ENCODE data around the gene ARID3A. TPM values are rescaled to one million over a fixed set of nuclear protein-coding genes. Genes with fewer than 3 reads are reported as not detected.

The ARID3A gene
- total and polyA plus RNA-seq, 4 donors = 7.7 to 29.7 (median 19.8) TPM

DNA sequence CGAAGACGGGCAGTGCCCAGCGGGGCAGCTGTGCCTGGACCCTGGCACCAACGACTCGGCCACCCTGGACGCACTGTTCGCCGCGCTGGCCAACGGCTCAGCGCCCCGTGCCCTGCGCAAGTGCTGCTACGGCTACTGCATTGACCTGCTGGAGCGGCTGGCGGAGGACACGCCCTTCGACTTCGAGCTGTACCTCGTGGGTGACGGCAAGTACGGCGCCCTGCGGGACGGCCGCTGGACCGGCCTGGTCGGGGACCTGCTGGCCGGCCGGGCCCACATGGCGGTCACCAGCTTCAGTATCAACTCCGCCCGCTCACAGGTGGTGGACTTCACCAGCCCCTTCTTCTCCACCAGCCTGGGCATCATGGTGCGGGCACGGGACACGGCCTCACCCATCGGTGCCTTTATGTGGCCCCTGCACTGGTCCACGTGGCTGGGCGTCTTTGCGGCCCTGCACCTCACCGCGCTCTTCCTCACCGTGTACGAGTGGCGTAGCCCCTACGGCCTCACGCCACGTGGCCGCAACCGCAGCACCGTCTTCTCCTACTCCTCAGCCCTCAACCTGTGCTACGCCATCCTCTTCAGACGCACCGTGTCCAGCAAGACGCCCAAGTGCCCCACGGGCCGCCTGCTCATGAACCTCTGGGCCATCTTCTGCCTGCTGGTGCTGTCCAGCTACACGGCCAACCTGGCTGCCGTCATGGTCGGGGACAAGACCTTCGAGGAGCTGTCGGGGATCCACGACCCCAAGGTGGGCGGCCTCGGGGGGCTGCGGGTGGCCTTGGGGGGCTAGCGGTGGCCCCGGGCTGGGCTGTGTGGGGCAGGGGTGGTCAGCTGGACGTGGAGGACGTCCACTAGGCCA is 79.2 kb downstream of the ARID3A start:
- no peak overlapping the region for H3K4me3 ChIP-seq
- H3K27me3 ChIP-seq (ENCODE audit: control insufficient read depth in 3 of 3, insufficient read depth in 3 of 3, low read length in 2 of 3) = peaks cover 3 to 9% (median 5%) of the 10 kb centered on the region in 3 donors
- 90 to 91% methylated on average over 61 to 70 of the region's 70 CpGs for WGBS, 2 donors
- H3K36me3 ChIP-seq (ENCODE audit: control insufficient read depth in 4 of 4, insufficient read depth in 4 of 4, low read length in 4 of 4) = peaks cover 0 to 18% (median 0%) of the 10 kb centered on the region in 4 donors
- DNase-seq = no peak
- no peak for ATAC-seq (ENCODE audit: insufficient read depth, low FRiP score)
- H3K9ac ChIP-seq (ENCODE audit: insufficient read depth in 1 of 2, low read length in 2 of 2) = no peak overlapping the region
- peaks cover 0 to 2% (median 0%) of the 10 kb centered on the region in 4 donors for H3K9me3 ChIP-seq (ENCODE audit: control insufficient read depth in 4 of 4, insufficient read depth in 3 of 4, low read length in 3 of 4)
- no peak overlapping the region for H3K27ac ChIP-seq (ENCODE audit: low read depth in 1 of 2, low read length in 1 of 2)
- peaks cover 0 to 26% (median 0%) of the 10 kb centered on the region in 5 donors for H3K4me1 ChIP-seq (ENCODE audit: control insufficient read depth in 5 of 5, insufficient read depth in 5 of 5, low read length in 5 of 5)
- no peak for TF ChIP-seq CTCF (IDR thresholded peaks at IDR 0.05; ENCODE audit: control extremely low read depth, extremely low read depth)

- WGBS, 2 donors = 82 to 85% methylated on average over 27 of the region's 27 CpGs
- Histone ChIP-seq H3K27me3 (ENCODE audit: control insufficient read depth in 3 of 3, insufficient read depth in 3 of 3, low read length in 2 of 3) (no peaks in the 10 kb centered on the region), H3K27ac (ENCODE audit: low read depth in 1 of 2, low read length in 1 of 2) (no peak overlapping the region), H3K4me1 (ENCODE audit: control insufficient read depth in 5 of 5, insufficient read depth in 5 of 5, low read length in 5 of 5) (peaks cover 0 to 27% (median 0%) of the 10 kb centered on the region in 5 donors), H3K9ac (ENCODE audit: insufficient read depth in 1 of 2, low read length in 2 of 2) (no peak overlapping the region), H3K4me3 (no peak overlapping the region), H3K36me3 (ENCODE audit: control insufficient read depth in 4 of 4, insufficient read depth in 4 of 4, low read length in 4 of 4) (peaks cover 0 to 36% (median 10%) of the 10 kb centered on the region in 4 donors), H3K9me3 (ENCODE audit: control insufficient read depth in 4 of 4, insufficient read depth in 3 of 4, low read length in 3 of 4) (peaks cover 0 to 2% (median 0%) of the 10 kb centered on the region in 4 donors)
- TF ChIP-seq CTCF (IDR thresholded peaks at IDR 0.05; ENCODE audit: control extremely low read depth, extremely low read depth) = no peak
- no peak for ATAC-seq (ENCODE audit: insufficient read depth, low FRiP score)
- DNase-seq = no peak
These were observed 81.0 kb downstream of the ARID3A start for GRCh38 chr19:1006711-1007398.

DNA sequence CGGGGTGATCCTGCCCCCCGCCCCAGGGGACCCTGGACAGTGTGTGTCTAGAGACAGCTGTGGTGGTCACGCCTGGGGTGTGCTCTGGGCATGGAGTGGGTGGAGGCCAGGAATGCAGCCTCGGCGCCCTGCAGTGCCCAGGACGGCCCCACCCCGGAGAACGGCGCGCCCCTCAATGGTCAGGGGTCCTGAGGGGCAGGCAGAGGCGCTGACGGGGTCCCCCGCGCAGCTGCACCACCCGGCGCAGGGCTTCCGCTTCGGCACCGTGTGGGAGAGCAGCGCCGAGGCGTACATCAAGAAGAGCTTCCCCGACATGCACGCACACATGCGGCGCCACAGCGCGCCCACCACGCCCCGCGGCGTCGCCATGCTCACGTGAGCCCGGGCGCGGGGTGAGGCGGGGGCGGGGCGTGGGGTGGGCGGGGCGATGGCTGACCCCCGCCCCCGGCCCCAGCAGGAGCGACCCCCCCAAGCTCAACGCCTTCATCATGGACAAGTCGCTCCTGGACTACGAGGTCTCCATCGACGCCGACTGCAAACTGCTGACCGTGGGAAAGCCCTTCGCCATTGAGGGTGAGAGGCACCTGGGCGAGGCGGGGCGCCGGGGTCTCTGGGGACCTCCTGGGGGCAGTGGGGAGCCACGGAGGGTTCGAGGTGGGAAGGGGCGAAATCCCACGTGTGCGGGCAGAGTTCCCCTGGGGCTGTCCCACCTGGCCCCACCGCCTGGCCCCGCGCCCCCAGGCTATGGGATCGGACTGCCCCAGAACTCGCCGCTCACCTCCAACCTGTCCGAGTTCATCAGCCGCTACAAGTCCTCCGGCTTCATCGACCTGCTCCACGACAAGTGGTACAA is 81.8 kb downstream of the ARID3A start:
- ATAC-seq (ENCODE audit: insufficient read depth, low FRiP score) (no peak), DNase-seq (no peak)
- peaks cover 0 to 44% (median 14%) of the 10 kb centered on the region in 4 donors for H3K36me3 ChIP-seq (ENCODE audit: control insufficient read depth in 4 of 4, insufficient read depth in 4 of 4, low read length in 4 of 4)
- H3K27me3 ChIP-seq (ENCODE audit: control insufficient read depth in 3 of 3, insufficient read depth in 3 of 3, low read length in 2 of 3) = no peaks in the 10 kb centered on the region
- peaks cover 0 to 27% (median 0%) of the 10 kb centered on the region in 5 donors for H3K4me1 ChIP-seq (ENCODE audit: control insufficient read depth in 5 of 5, insufficient read depth in 5 of 5, low read length in 5 of 5)
- no peak overlapping the region for H3K27ac ChIP-seq (ENCODE audit: low read depth in 1 of 2, low read length in 1 of 2)
- peaks cover 0 to 2% (median 0%) of the 10 kb centered on the region in 4 donors for H3K9me3 ChIP-seq (ENCODE audit: control insufficient read depth in 4 of 4, insufficient read depth in 3 of 4, low read length in 3 of 4)
- H3K4me3 ChIP-seq = no peak overlapping the region
- H3K9ac ChIP-seq (ENCODE audit: insufficient read depth in 1 of 2, low read length in 2 of 2) = no peak overlapping the region
- no peak for TF ChIP-seq CTCF (IDR thresholded peaks at IDR 0.05; ENCODE audit: control extremely low read depth, extremely low read depth)
- 96 to 98% methylated on average over 68 to 73 of the region's 73 CpGs for WGBS, 2 donors

Measured in lung (tissue), 12 donors.